Karpas-422 (cell line): ENCODE data around the gene PPM1L. TPM values are rescaled to one million over a fixed set of nuclear protein-coding genes. Genes with fewer than 3 reads are reported as not detected.
A peak's percentile ranks its signal among the peaks of the same experiment; 100 is the strongest.

Experiments used
- DNase-seq: peaks from one replicate; pipeline ENCODE4 v3.0.0-alpha.2; 2015
- H2AFZ ChIP-seq: fragments of 200-600 bp; sonication (generic); 2 replicates; pipeline ENCODE4 v1.6.1; 2014; ENCODE audit warnings: antibody characterized with exemption, low read length, mixed read lengths
- H3K27ac ChIP-seq: fragments of 200-600 bp; sonication (generic); 2 replicates; pipeline ENCODE4 v1.5.1; 2014; ENCODE audit warnings: mild to moderate bottlenecking, low read length, moderate library complexity
- H3K27me3 ChIP-seq: fragments of 200-600 bp; sonication (generic); 2 replicates; pipeline ENCODE4 v1.6.1; 2014; ENCODE audit warnings: low read length, mixed read lengths
- H3K36me3 ChIP-seq: fragments of 200-600 bp; sonication (generic); 2 replicates; pipeline ENCODE4 v1.6.1; 2014; ENCODE audit warnings: low read length, mixed read lengths; ENCODE audit not compliant: insufficient read depth
- H3K4me1 ChIP-seq: fragments of 200-600 bp; sonication (generic); 2 replicates; pipeline ENCODE4 v1.6.1; 2014; ENCODE audit warnings: mild to moderate bottlenecking, low read length, mixed read lengths
- H3K4me2 ChIP-seq: fragments of 200-600 bp; sonication (generic); 2 replicates; pipeline ENCODE4 v1.6.1; 2014; ENCODE audit warnings: low read length, low read depth, mild to moderate bottlenecking; ENCODE audit not compliant: poor library complexity, severe bottlenecking
- H3K4me3 ChIP-seq: fragments of 200-600 bp; sonication (generic); 2 replicates; pipeline ENCODE4 v1.5.1; 2014; ENCODE audit warnings: mild to moderate bottlenecking, antibody characterized with exemption, low read length, mixed read lengths
- H3K79me2 ChIP-seq: fragments of 200-600 bp; sonication (generic); 2 replicates; pipeline ENCODE4 v1.6.1; 2014; ENCODE audit warnings: mild to moderate bottlenecking, low read length, mixed read lengths
- H3K9ac ChIP-seq: fragments of 200-600 bp; sonication (generic); 2 replicates; pipeline ENCODE4 v1.6.0; 2014; ENCODE audit warnings: low read length
- H3K9me2 ChIP-seq: fragments of 200-600 bp; sonication (generic), shearing (Covaris generic); replicated peaks from 2 replicates; pipeline ENCODE4 v1.6.0; 2014; ENCODE audit warnings: mild to moderate bottlenecking, low read length, moderate library complexity; ENCODE audit not compliant: insufficient read depth
- H3K9me3 ChIP-seq: fragments of 300-700, 200-600 bp; sonication (generic); 2 replicates; pipeline ENCODE4 v1.6.1; 2014; ENCODE audit warnings: low read length, mixed read lengths
- H4K20me1 ChIP-seq: fragments of 200-600 bp; sonication (generic); 2 replicates; pipeline ENCODE4 v1.6.1; 2014; ENCODE audit warnings: mild to moderate bottlenecking, antibody characterized with exemption, low read length, low read depth; ENCODE audit not compliant: insufficient read depth
- total RNA-seq: library from RNA; depleted of rRNA; stranded (reverse); fragments of >200 nt; shearing (Covaris generic); gene quantifications from 2 replicates; pipeline ENCODE4 v1.2.3, GENCODE V29; 2014; ENCODE audit warnings: low replicate concordance

Gene PPM1L
- total RNA-seq, 1 experiment from 2014 or later, result 1.8 TPM

DNA sequence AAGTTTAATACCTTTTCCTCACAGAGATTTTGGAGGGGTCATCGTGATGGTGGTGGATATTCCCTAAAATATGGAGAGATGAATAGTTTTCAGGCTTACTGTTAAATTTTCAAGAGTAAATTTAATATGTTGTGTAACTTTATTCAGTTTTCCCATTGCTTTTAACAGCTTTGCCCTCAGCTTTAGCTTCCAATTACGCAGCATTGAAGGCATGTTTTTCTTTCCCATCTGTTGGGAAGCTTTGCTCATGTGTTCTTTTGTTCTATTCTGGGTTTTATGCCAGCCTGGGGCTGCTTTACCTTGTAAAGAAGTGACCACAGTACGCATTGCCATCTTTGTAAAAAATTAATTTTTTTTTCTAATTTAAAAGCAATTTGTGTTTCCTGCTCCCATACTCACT, 197.7 kb downstream of the PPM1L start:
- Histone ChIP-seq H2AFZ (no peak overlapping the region), H4K20me1 (no peaks in the 10 kb centered on the region), H3K27ac (no peak overlapping the region), H3K9ac (no peak overlapping the region), H3K4me3 (no peak overlapping the region), H3K4me2 (no peak overlapping the region), H3K4me1 (no peaks in the 10 kb centered on the region), H3K9me2 (no peaks in the 10 kb centered on the region), H3K9me3 (no peaks in the 10 kb centered on the region), H3K36me3 (no peaks in the 10 kb centered on the region), H3K79me2 (no peaks in the 10 kb centered on the region), H3K27me3 (no peaks in the 10 kb centered on the region)
- no peak for DNase-seq

DNA sequence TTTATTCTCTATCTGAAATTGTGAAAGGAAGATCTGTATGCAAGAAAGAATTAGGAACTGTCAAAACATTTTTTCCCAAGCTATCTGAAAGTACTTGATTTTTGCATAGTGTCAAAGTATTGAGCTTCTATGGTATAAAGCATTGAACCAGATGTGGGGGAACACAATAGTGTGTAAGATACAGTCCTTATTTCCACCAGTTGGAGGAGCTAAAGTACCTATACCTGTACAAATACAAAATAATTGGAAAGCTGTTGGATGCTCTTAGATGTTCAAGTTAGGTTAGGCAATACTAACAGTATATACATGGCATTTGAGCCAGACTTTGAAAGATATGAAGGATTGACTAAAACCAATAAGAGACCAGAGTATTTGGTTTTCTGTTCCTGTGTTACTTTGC, 200.8 kb downstream of the PPM1L start:
- H2AFZ ChIP-seq, result no peak overlapping the region
- no peak overlapping the region for H3K4me3 ChIP-seq
- no peaks in the 10 kb centered on the region for H3K4me1 ChIP-seq
- H3K79me2 ChIP-seq, result no peaks in the 10 kb centered on the region
- H3K4me2 ChIP-seq, result no peak overlapping the region
- H3K9ac ChIP-seq, result no peak overlapping the region
- H3K9me2 ChIP-seq, result no peaks in the 10 kb centered on the region
- H3K27ac ChIP-seq, result no peak overlapping the region
- H4K20me1 ChIP-seq, result no peaks in the 10 kb centered on the region
- peak; percentile 61 for DNase-seq
- H3K27me3 ChIP-seq, result no peaks in the 10 kb centered on the region
- H3K36me3 ChIP-seq, result no peaks in the 10 kb centered on the region
- no peaks in the 10 kb centered on the region for H3K9me3 ChIP-seq

GRCh38 chr3:160960568-160960967, 204.5 kb downstream of the PPM1L start:
- H4K20me1 ChIP-seq, result no peaks in the 10 kb centered on the region
- no peaks in the 10 kb centered on the region for H3K4me1 ChIP-seq
- no peaks in the 10 kb centered on the region for H3K9me2 ChIP-seq
- no peaks in the 10 kb centered on the region for H3K27me3 ChIP-seq
- H3K27ac ChIP-seq, result no peak overlapping the region
- no peaks in the 10 kb centered on the region for H3K9me3 ChIP-seq
- H3K4me2 ChIP-seq, result no peak overlapping the region
- H3K4me3 ChIP-seq, result no peak overlapping the region
- DNase-seq, result no peak
- H3K36me3 ChIP-seq, result no peaks in the 10 kb centered on the region
- H3K9ac ChIP-seq, result no peak overlapping the region
- H2AFZ ChIP-seq, result no peak overlapping the region
- no peaks in the 10 kb centered on the region for H3K79me2 ChIP-seq

DNA sequence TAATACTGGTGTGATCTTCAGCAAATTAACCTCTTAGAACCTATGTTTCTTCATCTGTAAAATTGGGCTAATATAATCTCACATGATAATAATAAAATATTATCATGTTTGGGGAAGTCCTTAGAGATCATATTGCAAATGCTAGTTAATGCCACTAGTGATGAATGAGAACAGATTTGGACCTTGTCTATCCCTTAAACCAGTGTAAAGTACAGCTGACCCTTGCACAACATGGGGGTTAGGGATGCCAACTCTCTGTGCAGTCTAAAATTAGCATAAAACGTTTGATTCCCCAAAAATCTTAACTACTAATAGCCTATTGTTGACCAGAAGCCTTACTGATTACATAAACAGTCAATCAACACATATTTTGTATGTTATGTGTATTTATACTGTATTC, 207.9 kb downstream of the PPM1L start:
- H3K9me2 ChIP-seq, result no peaks in the 10 kb centered on the region
- DNase-seq, result no peak
- no peak overlapping the region for H3K9ac ChIP-seq
- no peak overlapping the region for H3K4me2 ChIP-seq
- no peaks in the 10 kb centered on the region for H4K20me1 ChIP-seq
- H3K27me3 ChIP-seq, result no peaks in the 10 kb centered on the region
- H3K79me2 ChIP-seq, result no peaks in the 10 kb centered on the region
- no peak overlapping the region for H3K4me3 ChIP-seq
- H3K9me3 ChIP-seq, result no peaks in the 10 kb centered on the region
- H3K36me3 ChIP-seq, result no peaks in the 10 kb centered on the region
- H2AFZ ChIP-seq, result no peak overlapping the region
- H3K4me1 ChIP-seq, result no peaks in the 10 kb centered on the region
- H3K27ac ChIP-seq, result no peak overlapping the region

DNA sequence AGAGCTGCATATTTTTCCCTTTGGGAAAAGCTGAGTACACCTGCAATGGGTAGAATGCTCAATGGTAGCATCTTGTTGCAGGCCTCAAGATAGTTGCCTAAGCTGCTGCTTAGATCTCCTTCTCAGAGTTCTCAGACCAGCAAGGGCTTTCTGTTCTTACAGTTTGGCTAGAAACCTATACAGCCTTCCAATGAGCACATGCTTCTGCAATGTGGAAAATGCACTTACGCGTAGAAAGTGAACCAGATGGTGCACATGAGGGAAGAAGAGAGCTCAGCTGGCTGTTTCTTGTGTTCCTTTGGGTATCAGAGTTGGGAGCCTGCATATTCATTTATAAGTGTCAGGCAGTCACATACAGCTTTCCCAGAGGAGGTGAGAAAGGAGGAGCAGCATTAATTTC, 212.7 kb downstream of the PPM1L start:
- no peak overlapping the region for H2AFZ ChIP-seq
- H4K20me1 ChIP-seq, result no peaks in the 10 kb centered on the region
- no peak overlapping the region for H3K27ac ChIP-seq
- H3K9me2 ChIP-seq, result no peaks in the 10 kb centered on the region
- no peaks in the 10 kb centered on the region for H3K4me1 ChIP-seq
- no peaks in the 10 kb centered on the region for H3K36me3 ChIP-seq
- no peak overlapping the region for H3K4me3 ChIP-seq
- no peak for DNase-seq
- no peaks in the 10 kb centered on the region for H3K9me3 ChIP-seq
- H3K4me2 ChIP-seq, result no peak overlapping the region
- no peak overlapping the region for H3K9ac ChIP-seq
- H3K27me3 ChIP-seq, result no peaks in the 10 kb centered on the region
- no peaks in the 10 kb centered on the region for H3K79me2 ChIP-seq

- no peak for DNase-seq
- H3K4me2 ChIP-seq, result no peak overlapping the region
- no peak overlapping the region for H3K9ac ChIP-seq
- H3K4me1 ChIP-seq, result no peaks in the 10 kb centered on the region
- H3K9me2 ChIP-seq, result no peaks in the 10 kb centered on the region
- H3K36me3 ChIP-seq, result no peaks in the 10 kb centered on the region
- no peak overlapping the region for H3K27ac ChIP-seq
- H2AFZ ChIP-seq, result no peak overlapping the region
- no peaks in the 10 kb centered on the region for H4K20me1 ChIP-seq
- no peaks in the 10 kb centered on the region for H3K9me3 ChIP-seq
- no peaks in the 10 kb centered on the region for H3K79me2 ChIP-seq
- no peaks in the 10 kb centered on the region for H3K27me3 ChIP-seq
- no peak overlapping the region for H3K4me3 ChIP-seq
Measured at GRCh38 chr3:160973067-160973809, 217.2 kb downstream of the PPM1L start.

DNA sequence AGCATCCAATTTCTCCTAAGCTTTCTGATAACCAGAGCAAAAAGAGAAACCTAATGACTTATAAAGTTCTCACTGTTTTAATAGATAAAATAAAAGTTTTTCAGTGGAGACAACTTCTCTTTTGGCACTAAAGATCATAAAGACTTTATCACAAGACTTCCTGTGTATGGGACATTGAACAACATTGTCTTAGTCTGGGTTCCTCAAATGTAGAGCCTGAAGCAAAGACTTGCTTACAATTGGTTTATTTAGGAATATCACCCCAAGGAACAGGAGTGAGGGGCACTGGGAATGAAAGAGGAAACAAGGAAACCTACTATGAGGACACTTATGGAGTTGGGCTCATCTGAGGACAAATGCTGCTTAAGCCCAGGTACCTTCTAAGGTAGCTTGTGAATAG, 221.7 kb downstream of the PPM1L start:
- no peak for DNase-seq
- H2AFZ ChIP-seq, result no peak overlapping the region
- no peak overlapping the region for H3K4me2 ChIP-seq
- no peaks in the 10 kb centered on the region for H3K9me3 ChIP-seq
- no peaks in the 10 kb centered on the region for H3K79me2 ChIP-seq
- no peaks in the 10 kb centered on the region for H3K36me3 ChIP-seq
- H3K27me3 ChIP-seq, result no peaks in the 10 kb centered on the region
- H3K27ac ChIP-seq, result no peak overlapping the region
- H3K9me2 ChIP-seq, result no peaks in the 10 kb centered on the region
- no peaks in the 10 kb centered on the region for H3K4me1 ChIP-seq
- H3K9ac ChIP-seq, result no peak overlapping the region
- no peak overlapping the region for H3K4me3 ChIP-seq
- no peaks in the 10 kb centered on the region for H4K20me1 ChIP-seq

GRCh38 chr3:160980740-160981139, 224.7 kb downstream of the PPM1L start:
- Histone ChIP-seq H3K79me2 (no peaks in the 10 kb centered on the region), H2AFZ (no peak overlapping the region), H3K4me3 (no peak overlapping the region), H3K9ac (no peak overlapping the region), H3K4me1 (no peaks in the 10 kb centered on the region), H4K20me1 (no peaks in the 10 kb centered on the region), H3K27me3 (no peaks in the 10 kb centered on the region), H3K9me3 (no peaks in the 10 kb centered on the region), H3K9me2 (0 out of 2 replicates have a peak, but pooled peaks cover 3% of the 10 kb centered on the region), H3K36me3 (no peaks in the 10 kb centered on the region), H3K4me2 (no peak overlapping the region), H3K27ac (no peak overlapping the region)
- no peak for DNase-seq
